HepG2 (cell line): ENCODE measurements around the gene THRA. TPM values are rescaled to one million over a fixed set of nuclear protein-coding genes. Genes with fewer than 3 reads are reported as not detected.

Experiments used
- HNF1B ChIP-seq: sonication (generic); formaldehyde crosslinking; IDR thresholded peaks from 2 replicates; pipeline ENCODE4 v1.5.1; 2020; ENCODE audit warnings: mild to moderate bottlenecking, moderate library complexity, missing genetic modification reagents
- IRF1 ChIP-seq: sonication (generic); formaldehyde crosslinking; IDR thresholded peaks from 2 replicates; pipeline ENCODE4 v1.4.0; 2020; ENCODE audit warnings: low read depth, mild to moderate bottlenecking, missing genetic modification reagents
- KLF13 ChIP-seq: sonication (generic); formaldehyde crosslinking; IDR thresholded peaks from 2 replicates; pipeline ENCODE4 v1.4.0; 2020; ENCODE audit warnings: mild to moderate bottlenecking, missing genetic modification reagents
- KMT2A ChIP-seq: sonication (generic); formaldehyde crosslinking; IDR thresholded peaks from 2 replicates; pipeline ENCODE4 v1.4.0; 2020; ENCODE audit warnings: missing genetic modification reagents
- MIER2 ChIP-seq: IDR thresholded peaks from 2 replicates; pipeline ENCODE4 v1.6.1; 2016; ENCODE audit warnings: missing biosample characterization, missing genetic modification reagents
- NR2F1 ChIP-seq, 2 experiments: fragments of 450-650 bp in 1 of 2; formaldehyde crosslinking in 1 of 2; IDR thresholded peaks; 2 replicates each; pipeline versions ENCODE4 v1.5.0 to v1.6.1; 2016 to 2020; ENCODE audit warnings: mild to moderate bottlenecking in 1 of 2, missing compliant biosample characterization in 1 of 2, missing genetic modification reagents in 1 of 2, moderate library complexity in 1 of 2
- PITX1 ChIP-seq: sonication (generic); formaldehyde crosslinking; IDR thresholded peaks from 2 replicates; pipeline ENCODE4 v1.5.1; 2020; ENCODE audit warnings: mild to moderate bottlenecking, missing genetic modification reagents
- TAF1 ChIP-seq: sonication (generic); formaldehyde crosslinking; IDR thresholded peaks from 2 replicates; pipeline ENCODE4 v1.4.0; 2020; ENCODE audit warnings: missing genetic modification reagents
- THAP8 ChIP-seq: sonication (generic); formaldehyde crosslinking; IDR thresholded peaks from 2 replicates; pipeline ENCODE4 v1.5.1; 2020; ENCODE audit warnings: missing genetic modification reagents, mild to moderate bottlenecking, borderline replicate concordance
- U2AF1 ChIP-seq: fragments of 200-400 bp; formaldehyde crosslinking; optimal IDR thresholded peaks from 2 replicates; pipeline ENCODE3; 2017; ENCODE audit warnings: mild to moderate bottlenecking, low read depth, low read length
- ZEB1 ChIP-seq: IDR thresholded peaks from 2 replicates; pipeline ENCODE4 v1.6.1; 2012; ENCODE audit warnings: mild to moderate bottlenecking, low read depth, inconsistent platforms; ENCODE audit not compliant: insufficient replicate concordance
- ZFP36L2 ChIP-seq: sonication (generic); formaldehyde crosslinking; IDR thresholded peaks from 2 replicates; pipeline ENCODE4 v1.4.0; 2020; ENCODE audit warnings: missing genetic modification reagents
- ZNF337 ChIP-seq: sonication (generic); formaldehyde crosslinking; IDR thresholded peaks from 2 replicates; pipeline ENCODE4 v1.5.1; 2020; ENCODE audit warnings: missing genetic modification reagents, low read depth, mild to moderate bottlenecking, borderline replicate concordance
- ZNF414 ChIP-seq: sonication (generic); formaldehyde crosslinking; IDR thresholded peaks from 2 replicates; pipeline ENCODE4 v1.5.0; 2020; ENCODE audit warnings: missing genetic modification reagents
- ZNF430 ChIP-seq: sonication (generic); formaldehyde crosslinking; IDR thresholded peaks from 2 replicates; pipeline ENCODE4 v1.9.0; 2021; ENCODE audit warnings: mild to moderate bottlenecking, missing genetic modification reagents
- ZNF512 ChIP-seq: sonication (generic); formaldehyde crosslinking; IDR thresholded peaks from 2 replicates; pipeline ENCODE4 v1.4.0; 2020; ENCODE audit warnings: mild to moderate bottlenecking, missing genetic modification reagents
- ZNF549 ChIP-seq: sonication (generic); formaldehyde crosslinking; IDR thresholded peaks from 2 replicates; pipeline ENCODE4 v1.5.0; 2020; ENCODE audit warnings: missing genetic modification reagents
- ZNF790 ChIP-seq: sonication (generic); formaldehyde crosslinking; IDR thresholded peaks from 2 replicates; pipeline ENCODE4 v1.8.0; 2022; ENCODE audit warnings: missing genetic modification reagents, mild to moderate bottlenecking, borderline replicate concordance
- polyA plus RNA-seq, 8 experiments: library from polyadenylated mRNA; depleted of rRNA in 3 of 8; stranded (reverse) in 7 of 8; unstranded in 1 of 8; fragments of >200 nt; fragmentation: Illumina TruSeq in 4 of 8; extraction: Trizol in 4 of 8; gene quantifications; 2 replicates each; pipeline versions ENCODE4 v1.2.1 to v1.2.3, GENCODE V29; 2011 to 2016; ENCODE audit warnings: low read depth in 4 of 8, missing spikeins in 1 of 8, mixed read lengths in 1 of 8; ENCODE audit not compliant: insufficient read depth in 1 of 8
- total RNA-seq, 5 experiments: library from RNA; depleted of rRNA; stranded (reverse); fragments of >200 nt; fragmentation: Illumina TruSeq; extraction: Trizol; gene quantifications; 2 replicates each; pipeline ENCODE4 v1.2.3, GENCODE V29; 2016; ENCODE audit warnings: low read depth in 1 of 5
- TF ChIP-seq, protein P1 (sequence below): sonication (generic); formaldehyde crosslinking; IDR thresholded peaks from 2 replicates; pipeline ENCODE4 v1.5.0; 2020; ENCODE audit warnings: missing genetic modification reagents
- TF ChIP-seq, protein P2 (sequence below): sonication (generic); formaldehyde crosslinking; IDR thresholded peaks from 2 replicates; pipeline ENCODE4 v1.4.0; 2020; ENCODE audit warnings: missing genetic modification reagents

Gene THRA
- total and polyA plus RNA-seq, 2 of the 13 experiments (the other 11 are each of a cell fraction or from before 2014, with no cell fraction given): 8.0 to 9.9 TPM

DNA sequence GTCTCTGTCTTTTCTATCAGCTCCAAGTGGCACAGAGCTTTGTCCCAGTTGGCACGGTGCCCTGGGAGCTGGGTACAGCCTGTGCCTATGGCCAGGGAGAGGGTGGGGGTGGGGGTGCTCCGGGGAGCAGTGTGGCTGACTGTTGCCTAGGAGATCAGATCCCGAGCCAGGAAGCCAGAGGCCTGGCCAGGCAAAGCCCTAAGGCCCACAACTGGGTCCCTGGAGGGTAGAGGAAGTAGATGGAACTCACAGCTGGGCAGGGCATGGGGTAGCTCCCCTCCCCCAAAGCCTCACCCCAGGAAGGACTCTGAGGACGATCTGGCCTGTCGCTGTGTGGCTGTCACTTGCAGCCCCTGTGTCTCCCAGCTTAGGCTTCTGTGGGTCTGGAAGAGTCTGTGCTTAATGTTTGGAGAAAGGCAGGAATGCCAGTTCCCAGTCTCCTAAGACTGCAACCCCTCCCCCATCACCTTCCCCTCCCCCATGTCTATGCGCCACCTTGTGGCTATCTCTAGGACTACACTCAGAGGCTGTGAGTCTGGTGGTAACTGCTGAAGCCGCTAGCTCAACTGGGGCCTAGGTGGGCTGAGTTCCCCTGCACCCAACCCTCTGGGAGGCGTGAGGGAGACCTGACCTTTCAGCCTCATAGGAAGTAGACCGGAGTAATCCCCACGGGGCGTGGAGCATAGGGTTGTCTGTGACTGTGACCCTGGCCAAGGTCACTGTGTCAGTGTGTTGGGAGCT lies 12.6 kb downstream of the THRA start (continued):
- TF ChIP-seq ZNF430 (CRISPR knock-in tag) (no peak), PITX1 (CRISPR knock-in tag) (peak; percentile 82), ZNF337 (CRISPR knock-in tag) (no peak), ZEB1 (no peak), ZNF512 (CRISPR knock-in tag) (no peak), KLF13 (CRISPR knock-in tag) (no peak), KMT2A (no peak; the same call in 1 of the 2 replicates), ZNF549 (CRISPR knock-in tag) (no peak), ZNF790 (CRISPR knock-in tag) (no peak), TAF1 (CRISPR knock-in tag) (no peak), MIER2 (no peak), ZNF414 (peak; percentile 60), THAP8 (CRISPR knock-in tag) (no peak), IRF1 (CRISPR knock-in tag) (no peak), U2AF1 (no peak), ZFP36L2 (no peak), NR2F1 (CRISPR knock-in tag; IDR thresholded peaks at IDR 0.05) (peak in 1 of 2 experiments; percentile 22; a peak in 2 of 4 replicates), HNF1B (CRISPR knock-in tag) (0 out of 2 replicates have a peak, but pooled peaks have one; percentile 65)
- TF ChIP-seq, protein P1, sequence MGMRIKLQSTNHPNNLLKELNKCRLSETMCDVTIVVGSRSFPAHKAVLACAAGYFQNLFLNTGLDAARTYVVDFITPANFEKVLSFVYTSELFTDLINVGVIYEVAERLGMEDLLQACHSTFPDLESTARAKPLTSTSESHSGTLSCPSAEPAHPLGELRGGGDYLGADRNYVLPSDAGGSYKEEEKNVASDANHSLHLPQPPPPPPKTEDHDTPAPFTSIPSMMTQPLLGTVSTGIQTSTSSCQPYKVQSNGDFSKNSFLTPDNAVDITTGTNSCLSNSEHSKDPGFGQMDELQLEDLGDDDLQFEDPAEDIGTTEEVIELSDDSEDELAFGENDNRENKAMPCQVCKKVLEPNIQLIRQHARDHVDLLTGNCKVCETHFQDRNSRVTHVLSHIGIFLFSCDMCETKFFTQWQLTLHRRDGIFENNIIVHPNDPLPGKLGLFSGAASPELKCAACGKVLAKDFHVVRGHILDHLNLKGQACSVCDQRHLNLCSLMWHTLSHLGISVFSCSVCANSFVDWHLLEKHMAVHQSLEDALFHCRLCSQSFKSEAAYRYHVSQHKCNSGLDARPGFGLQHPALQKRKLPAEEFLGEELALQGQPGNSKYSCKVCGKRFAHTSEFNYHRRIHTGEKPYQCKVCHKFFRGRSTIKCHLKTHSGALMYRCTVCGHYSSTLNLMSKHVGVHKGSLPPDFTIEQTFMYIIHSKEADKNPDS (CRISPR knock-in tag): no peak; the same call in 1 of the 2 replicates
- TF ChIP-seq, protein P2, sequence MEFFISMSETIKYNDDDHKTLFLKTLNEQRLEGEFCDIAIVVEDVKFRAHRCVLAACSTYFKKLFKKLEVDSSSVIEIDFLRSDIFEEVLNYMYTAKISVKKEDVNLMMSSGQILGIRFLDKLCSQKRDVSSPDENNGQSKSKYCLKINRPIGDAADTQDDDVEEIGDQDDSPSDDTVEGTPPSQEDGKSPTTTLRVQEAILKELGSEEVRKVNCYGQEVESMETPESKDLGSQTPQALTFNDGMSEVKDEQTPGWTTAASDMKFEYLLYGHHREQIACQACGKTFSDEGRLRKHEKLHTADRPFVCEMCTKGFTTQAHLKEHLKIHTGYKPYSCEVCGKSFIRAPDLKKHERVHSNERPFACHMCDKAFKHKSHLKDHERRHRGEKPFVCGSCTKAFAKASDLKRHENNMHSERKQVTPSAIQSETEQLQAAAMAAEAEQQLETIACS (CRISPR knock-in tag): no peak
